Right lobe of liver (tissue), 4 donors: Measurements from ENCODE around the gene NPR3.

ENCODE experiments used
- CTCF ChIP-seq, 4 donors: fragments of 200-600 bp in 3 of 4; fragments of 450-650 bp in 1 of 4; IDR thresholded peaks; one replicate each; pipeline versions ENCODE4 v1.5.1 to v1.8.0; 2016 to 2022; ENCODE audit warnings: antibody characterized with exemption in 4 of 4, mild to moderate bottlenecking in 2 of 4
- POLR2A ChIP-seq: fragments of 450-650 bp; IDR thresholded peaks from one replicate; pipeline ENCODE4 v1.6.1; 2017; ENCODE audit warnings: antibody characterized with exemption, mild to moderate bottlenecking
- donor health status: DM: no; HTN: no; CAD: no.
- donor health status: DM: no; HTN: no; CAD: no.
- donor health status: DM: no; HTN: yes; CAD: no.

DNA sequence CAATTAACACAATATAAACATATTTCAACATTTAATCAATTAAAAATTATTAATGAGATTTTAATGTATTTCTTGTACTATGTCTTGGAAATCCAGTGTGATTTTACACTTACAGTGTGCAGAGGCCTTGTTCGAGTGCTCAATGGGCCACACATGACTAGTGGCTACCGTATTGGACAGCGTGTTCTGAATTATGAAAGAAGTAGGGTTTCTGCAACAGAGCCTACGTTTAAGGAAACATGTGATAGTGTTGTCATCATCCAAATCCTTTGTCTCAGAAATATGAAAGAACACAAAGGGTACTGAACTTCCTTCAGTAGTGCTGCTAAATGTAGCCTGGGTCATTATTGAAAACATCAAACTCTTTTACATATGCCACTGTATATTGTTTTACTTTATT, 29.5 kb downstream of the NPR3 start:
- TF ChIP-seq CTCF (IDR thresholded peaks at IDR 0.05), result no peak
- no peak for TF ChIP-seq POLR2A
